H9 (cell line): ENCODE results near the gene BRAF. TPM values are rescaled to one million over a fixed set of nuclear protein-coding genes. Genes with fewer than 3 reads are reported as not detected.

Source experiments
- DNase-seq: peaks from one replicate; pipeline ENCODE4 v3.0.0-alpha.2; 2017
- H2AFZ ChIP-seq: one replicate; pipeline ENCODE4 v1.6.1; 2013; ENCODE audit warnings: mild to moderate bottlenecking, low read length, control low read depth, moderate library complexity
- H2AK5ac ChIP-seq: 2 replicates; pipeline ENCODE4 v1.6.1; 2013; ENCODE audit warnings: low read length, control low read depth, mixed read lengths; ENCODE audit not compliant: insufficient read length
- H2BK120ac ChIP-seq: one replicate; pipeline ENCODE4 v1.6.1; 2013; ENCODE audit warnings: low read depth, mild to moderate bottlenecking, low read length, control low read depth, inconsistent platforms; ENCODE audit not compliant: poor library complexity, severe bottlenecking
- H2BK12ac ChIP-seq: 2 replicates; pipeline ENCODE4 v1.6.1; 2013; ENCODE audit warnings: low read length, control low read depth, mixed read lengths, low read depth; ENCODE audit not compliant: insufficient read length
- H2BK15ac ChIP-seq: 2 replicates; pipeline ENCODE4 v1.6.1; 2013; ENCODE audit warnings: low read depth, low read length, control low read depth
- H2BK20ac ChIP-seq: one replicate; pipeline ENCODE4 v1.6.1; 2013; ENCODE audit warnings: low read depth, mild to moderate bottlenecking, low read length, control low read depth, inconsistent platforms; ENCODE audit not compliant: poor library complexity, severe bottlenecking
- H2BK5ac ChIP-seq: 2 replicates; pipeline ENCODE4 v1.6.1; 2013; ENCODE audit warnings: low read length, control low read depth, mixed read lengths; ENCODE audit not compliant: insufficient read length
- H3K14ac ChIP-seq: 2 replicates; pipeline ENCODE4 v1.6.1; 2013; ENCODE audit warnings: low read length, control low read depth; ENCODE audit not compliant: insufficient read depth
- H3K18ac ChIP-seq: 2 replicates; pipeline ENCODE4 v1.6.1; 2013; ENCODE audit warnings: low read depth, mild to moderate bottlenecking, mixed read lengths, low read length, control low read depth; ENCODE audit not compliant: insufficient read length
- H3K23ac ChIP-seq: 2 replicates; pipeline ENCODE4 v1.6.1; 2013; ENCODE audit warnings: low read length, control low read depth, mixed read lengths, low read depth; ENCODE audit not compliant: insufficient read length
- H3K23me2 ChIP-seq: 2 replicates; pipeline ENCODE4 v1.6.1; 2013; ENCODE audit warnings: low read depth, mild to moderate bottlenecking, mixed read lengths, low read length, control low read depth; ENCODE audit not compliant: insufficient read length, poor library complexity, severe bottlenecking
- H3K27ac ChIP-seq: 2 replicates; pipeline ENCODE4 v1.5.1; 2013; ENCODE audit warnings: low read length, control low read depth, mixed read lengths, low read depth; ENCODE audit not compliant: insufficient read length
- H3K27me3 ChIP-seq: 2 replicates; pipeline ENCODE4 v1.6.1; 2013; ENCODE audit warnings: low read length, control low read depth, inconsistent platforms; ENCODE audit not compliant: insufficient read depth
- H3K4ac ChIP-seq: 2 replicates; pipeline ENCODE4 v1.6.1; 2013; ENCODE audit warnings: low read depth, mild to moderate bottlenecking, control low read depth, inconsistent platforms, low read length, moderate library complexity
- H3K4me1 ChIP-seq: 2 replicates; pipeline ENCODE4 v1.6.1; 2013; ENCODE audit warnings: low read length, control low read depth, inconsistent platforms; ENCODE audit not compliant: insufficient read depth
- H3K4me2 ChIP-seq: 2 replicates; pipeline ENCODE4 v1.6.1; 2013; ENCODE audit warnings: low read length, control low read depth, mixed read lengths; ENCODE audit not compliant: insufficient read length, insufficient read depth
- H3K56ac ChIP-seq: 2 replicates; pipeline ENCODE4 v1.6.1; 2013; ENCODE audit warnings: low read depth, mild to moderate bottlenecking, mixed read lengths, low read length, control low read depth; ENCODE audit not compliant: insufficient read length
- H3K79me1 ChIP-seq: 2 replicates; pipeline ENCODE4 v1.6.1; 2013; ENCODE audit warnings: low read depth, mild to moderate bottlenecking, moderate library complexity, low read length, control low read depth, inconsistent platforms; ENCODE audit not compliant: insufficient read depth, poor library complexity, severe bottlenecking
- H3K79me2 ChIP-seq: 2 replicates; pipeline ENCODE4 v1.6.1; 2013; ENCODE audit warnings: low read length, control low read depth, inconsistent platforms; ENCODE audit not compliant: insufficient read depth
- H3K9ac ChIP-seq: 2 replicates; pipeline ENCODE4 v1.6.1; 2013; ENCODE audit warnings: low read length, control low read depth, mixed read lengths; ENCODE audit not compliant: insufficient read length; ENCODE audit errors: extremely low read depth
- H3K9me3 ChIP-seq: one replicate; pipeline ENCODE4 v1.6.1; 2013; ENCODE audit warnings: low read depth, low read length, inconsistent platforms; ENCODE audit not compliant: control insufficient read depth
- H3T11ph ChIP-seq: one replicate; pipeline ENCODE4 v1.6.1; 2013; ENCODE audit warnings: mild to moderate bottlenecking, low read length, control low read depth, inconsistent platforms
- H4K20me1 ChIP-seq: one replicate; pipeline ENCODE4 v1.6.1; 2013; ENCODE audit not compliant: control insufficient read depth, insufficient read length, insufficient read depth
- H4K5ac ChIP-seq: 2 replicates; pipeline ENCODE4 v1.6.1; 2013; ENCODE audit warnings: low read depth, mild to moderate bottlenecking, mixed read lengths, low read length, control low read depth; ENCODE audit not compliant: insufficient read length
- H4K8ac ChIP-seq: replicated peaks from 2 replicates; pipeline ENCODE4 v1.6.1; 2013; ENCODE audit warnings: low read length, control low read depth, mixed read lengths, low read depth; ENCODE audit not compliant: insufficient read length
- H4K91ac ChIP-seq: 2 replicates; pipeline ENCODE4 v1.6.1; 2013; ENCODE audit warnings: low read depth, mild to moderate bottlenecking, moderate library complexity, mixed read lengths, low read length, control low read depth; ENCODE audit not compliant: insufficient read length
- H3K27ac Mint-ChIP-seq, 3 experiments: 2 replicates in 2 of 3; 3 replicates in 1 of 3; pipeline ENCODE4 v1.8.0; 2020 to 2021; ENCODE audit warnings: mixed read lengths in 3 of 3, mild to moderate bottlenecking in 1 of 3, moderate library complexity in 1 of 3
- H3K27me3 Mint-ChIP-seq: 2 replicates; pipeline ENCODE4 v1.8.0; 2021; ENCODE audit warnings: low read depth, mild to moderate bottlenecking, moderate library complexity, mixed read lengths
- H3K36me3 Mint-ChIP-seq, 3 experiments: 2 replicates in 2 of 3; 3 replicates in 1 of 3; pipeline ENCODE4 v1.8.0; 2020 to 2021; ENCODE audit warnings: low read depth in 3 of 3, mixed read lengths in 3 of 3; ENCODE audit not compliant: insufficient read depth in 1 of 3
- H3K4me1 Mint-ChIP-seq, 2 experiments: 2 replicates each; pipeline ENCODE4 v1.8.0; 2020; ENCODE audit warnings: mixed read lengths in 2 of 2
- H3K4me3 Mint-ChIP-seq, 2 experiments: 2 replicates in 1 of 2; 3 replicates in 1 of 2; pipeline ENCODE4 v1.8.0; 2020 to 2021; ENCODE audit warnings: mild to moderate bottlenecking in 2 of 2, mixed read lengths in 2 of 2, moderate library complexity in 1 of 2
- H3K9me3 Mint-ChIP-seq, 2 experiments: 2 replicates in 1 of 2; 3 replicates in 1 of 2; pipeline ENCODE4 v1.8.0; 2020; ENCODE audit warnings: mild to moderate bottlenecking in 2 of 2, mixed read lengths in 2 of 2, moderate library complexity in 1 of 2
- CTCF ChIP-seq: fragments of 200-600 bp; sonication (generic); conservative IDR thresholded peaks from 3 replicates; pipeline ENCODE4 v1.8.0; 2021; ENCODE audit warnings: antibody characterized with exemption, mild to moderate bottlenecking
- WGBS: extraction: QIAGEN DNeasy Blood & Tissue Kit; methylation state at CpG from one replicate; pipeline ENCODE4 v1.1.7; 2013; ENCODE audit warnings: missing lambda C conversion rate, low lambda C conversion rate, mixed read lengths; ENCODE audit not compliant: insufficient read length; ENCODE audit errors: extremely low coverage; 5-methylcytosine and 5-hydroxymethylcytosine counted together
- total RNA-seq: library from RNA; stranded (reverse); gene quantifications from 2 replicates; pipeline ENCODE4 v1.2.1, GENCODE V29; 2021

The BRAF gene
- total RNA-seq, 1 experiment from 2014 or later = 32.9 TPM

DNA sequence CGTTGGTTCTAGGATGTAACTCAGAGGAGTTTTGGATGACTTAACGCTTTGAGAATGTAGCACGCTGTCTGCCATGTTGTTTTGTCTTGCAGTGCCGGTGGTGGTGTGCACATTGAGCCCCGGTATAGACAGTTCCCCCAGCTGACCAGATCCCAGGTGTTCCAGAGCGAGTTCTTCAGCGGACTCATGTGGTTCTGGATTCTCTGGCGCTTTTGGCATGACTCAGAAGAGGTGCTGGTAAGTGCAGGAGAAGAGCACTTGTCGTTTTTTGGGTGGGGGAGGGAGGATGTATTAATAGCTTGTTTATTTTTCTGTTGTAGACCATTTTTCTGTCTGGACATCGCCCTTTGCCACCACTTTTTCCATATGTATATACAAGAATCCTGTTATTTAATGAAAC lies 222.0 kb downstream of the BRAF start:
- no peak overlapping the region for H3K4me2 ChIP-seq
- H2AK5ac ChIP-seq = no peak overlapping the region
- H3K4me1 ChIP-seq = no peaks in the 10 kb centered on the region
- DNase-seq = no peak
- no peak overlapping the region for H4K5ac ChIP-seq
- WGBS = no CpG with 5 or more reads among the region's 10 CpGs
- H3K4me3 Mint-ChIP-seq = no peak overlapping the region
- no peak overlapping the region for H2BK120ac ChIP-seq
- no peak overlapping the region for H2BK20ac ChIP-seq
- H2BK12ac ChIP-seq = no peak overlapping the region
- no peak overlapping the region for H3K18ac ChIP-seq
- H2AFZ ChIP-seq = no peak overlapping the region
- H3K4me1 Mint-ChIP-seq = peaks cover 7% of the 10 kb centered on the region in 2 experiments
- H3K27ac Mint-ChIP-seq = 0 out of 7 replicates have a peak overlapping the region, but pooled peaks of 1 of the 3 experiments have one; percentile 34
- no peaks in the 10 kb centered on the region for H3K23me2 ChIP-seq
- peaks cover 14 to 40% (median 31%) of the 10 kb centered on the region in 3 experiments for H3K36me3 Mint-ChIP-seq
- no peak overlapping the region for H4K91ac ChIP-seq
- no peaks in the 10 kb centered on the region for H4K20me1 ChIP-seq
- H3K14ac ChIP-seq = no peak overlapping the region
- TF ChIP-seq CTCF = no peak
- H4K8ac ChIP-seq = no peak overlapping the region
- no peaks in the 10 kb centered on the region for H3K27me3 Mint-ChIP-seq
- no peak overlapping the region for H2BK15ac ChIP-seq
- no peak overlapping the region for H3T11ph ChIP-seq
- H3K27me3 ChIP-seq = no peaks in the 10 kb centered on the region
- H3K56ac ChIP-seq = no peak overlapping the region
- H2BK5ac ChIP-seq = no peak overlapping the region
- H3K27ac ChIP-seq = no peak overlapping the region
- no peak overlapping the region for H3K4ac ChIP-seq
- no peak overlapping the region for H3K23ac ChIP-seq
- no peaks in the 10 kb centered on the region for H3K9me3 ChIP-seq
- peaks cover 9% of the 10 kb centered on the region; the same call in 1 of the 2 replicates for H3K79me2 ChIP-seq
- no peaks in the 10 kb centered on the region for H3K9me3 Mint-ChIP-seq
- no peak overlapping the region for H3K9ac ChIP-seq
- peaks cover 4% of the 10 kb centered on the region for H3K79me1 ChIP-seq
